Measurements from ENCODE around the gene CUX1. TPM values are rescaled to one million over a fixed set of nuclear protein-coding genes. Genes with fewer than 3 reads are reported as not detected.
A peak's percentile ranks its signal among the peaks of the same experiment; 100 is the strongest.

The CUX1 gene
- total RNA-seq, 1 donor from 2014 or later: 15.1 TPM

- DNase-seq (ENCODE audit: low read depth in 2 of 2): no peak
These were observed 118.2 kb downstream of the CUX1 start for GRCh38 chr7:101935521-101936141.

GRCh38 chr7:101936223-101936610, 118.8 kb downstream of the CUX1 start:
- no peak for DNase-seq (ENCODE audit: low read depth in 2 of 2)

- peak in 1 of 2 donors; percentile 49 for DNase-seq (ENCODE audit: low read depth in 2 of 2)
These were observed 119.3 kb downstream of the CUX1 start for GRCh38 chr7:101936611-101937231.

GRCh38 chr7:101937717-101938514, 120.5 kb downstream of the CUX1 start:
- no peak for DNase-seq (ENCODE audit: low read depth in 2 of 2)

GRCh38 chr7:101939136-101939695, 121.8 kb downstream of the CUX1 start:
- DNase-seq (ENCODE audit: low read depth in 2 of 2): no peak

GRCh38 chr7:101940151-101940550, 122.7 kb downstream of the CUX1 start:
- no peak for DNase-seq (ENCODE audit: low read depth in 2 of 2)

- no peak for DNase-seq (ENCODE audit: low read depth in 2 of 2)
These were observed 123.4 kb downstream of the CUX1 start for GRCh38 chr7:101940830-101941229.

GRCh38 chr7:101941481-101942383, 124.3 kb downstream of the CUX1 start:
- peak; percentile 64 to 75 for DNase-seq (ENCODE audit: low read depth in 2 of 2)

- no peak for DNase-seq (ENCODE audit: low read depth in 2 of 2)
These were observed 125.3 kb downstream of the CUX1 start for GRCh38 chr7:101942603-101943210.

- DNase-seq (ENCODE audit: low read depth in 2 of 2): no peak
These were observed 125.9 kb downstream of the CUX1 start for GRCh38 chr7:101943306-101943705.

- peak in 1 of 2 donors; percentile 10 for DNase-seq (ENCODE audit: low read depth in 2 of 2)
These were observed 126.6 kb downstream of the CUX1 start for GRCh38 chr7:101943889-101944600.

- DNase-seq (ENCODE audit: low read depth in 2 of 2): no peak
These were observed 127.2 kb downstream of the CUX1 start for GRCh38 chr7:101944611-101945010.

GRCh38 chr7:101945034-101945758, 127.8 kb downstream of the CUX1 start:
- DNase-seq (ENCODE audit: low read depth in 2 of 2): no peak

GRCh38 chr7:101947899-101948298, 130.5 kb downstream of the CUX1 start:
- peak; percentile 46 to 81 for DNase-seq (ENCODE audit: low read depth in 2 of 2)

- DNase-seq (ENCODE audit: low read depth in 2 of 2): no peak
These were observed 131.2 kb downstream of the CUX1 start for GRCh38 chr7:101948650-101949049.

- peak; percentile 41 to 61 for DNase-seq (ENCODE audit: low read depth in 2 of 2)
These were observed 133.2 kb downstream of the CUX1 start for GRCh38 chr7:101950450-101951119.

- no peak for DNase-seq (ENCODE audit: low read depth in 2 of 2)
These were observed 134.3 kb downstream of the CUX1 start for GRCh38 chr7:101951757-101952156.

GRCh38 chr7:101952355-101953247, 135.2 kb downstream of the CUX1 start:
- peak; percentile 87 to 93 for DNase-seq (ENCODE audit: low read depth in 2 of 2)

Measured in dermis microvascular lymphatic vessel endothelial cell (primary cell).